Epidermal melanocyte (primary cell): Measurements from ENCODE around the gene KIAA1755.

ENCODE experiments used
- DNase-seq: peaks from one replicate; pipeline ENCODE4 v3.0.0; 2011; ENCODE audit warnings: low spot score; ENCODE audit not compliant: insufficient read length

KIAA1755 gene

DNA sequence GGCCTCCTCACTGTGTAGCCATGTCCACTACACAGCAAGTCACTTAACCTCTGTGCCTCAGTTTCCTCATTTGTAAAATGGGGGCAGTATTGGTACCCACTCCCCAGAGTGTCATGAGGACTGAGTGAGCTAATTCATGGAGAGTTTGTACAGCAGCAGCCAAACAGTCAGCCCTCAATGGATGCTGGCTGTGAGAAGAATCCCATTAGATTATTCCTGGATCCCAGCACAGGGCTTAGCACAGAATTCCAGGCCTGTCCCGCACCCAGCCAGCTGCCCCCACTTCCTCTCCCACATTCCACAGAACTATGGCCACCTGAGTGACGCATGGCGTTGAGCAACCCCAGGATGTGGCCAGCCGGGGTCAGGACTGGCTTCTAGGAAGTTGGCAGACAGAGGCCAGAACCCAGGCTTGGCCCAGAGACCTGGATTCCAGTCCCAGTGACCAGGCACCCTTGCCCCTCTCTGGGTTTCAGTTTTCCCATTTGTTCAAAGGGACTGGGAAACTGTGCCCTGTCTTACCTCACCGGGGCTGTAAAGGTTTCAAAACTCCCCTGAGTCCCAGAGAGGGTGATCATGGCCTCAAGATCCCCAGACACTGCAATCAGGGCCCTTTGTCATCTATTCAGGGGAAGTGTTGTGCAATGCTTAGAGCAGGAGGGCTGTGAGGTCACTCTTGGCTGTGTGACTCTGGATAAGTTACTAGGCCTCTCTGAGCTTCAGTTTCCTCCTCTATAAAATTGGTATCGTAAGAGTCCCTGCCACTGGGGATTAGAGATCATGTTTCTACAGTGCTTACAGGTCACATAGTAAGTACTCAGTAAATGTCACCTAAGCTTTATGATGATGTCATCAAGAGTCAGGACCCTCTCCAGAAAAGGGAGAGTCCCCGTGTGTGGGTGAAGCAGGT lies 92.4 kb downstream of the KIAA1755 start:
- DNase-seq: no peak

GRCh38 chr20:38167328-38167850 lies 93.1 kb downstream of the KIAA1755 start:
- no peak for DNase-seq

DNA sequence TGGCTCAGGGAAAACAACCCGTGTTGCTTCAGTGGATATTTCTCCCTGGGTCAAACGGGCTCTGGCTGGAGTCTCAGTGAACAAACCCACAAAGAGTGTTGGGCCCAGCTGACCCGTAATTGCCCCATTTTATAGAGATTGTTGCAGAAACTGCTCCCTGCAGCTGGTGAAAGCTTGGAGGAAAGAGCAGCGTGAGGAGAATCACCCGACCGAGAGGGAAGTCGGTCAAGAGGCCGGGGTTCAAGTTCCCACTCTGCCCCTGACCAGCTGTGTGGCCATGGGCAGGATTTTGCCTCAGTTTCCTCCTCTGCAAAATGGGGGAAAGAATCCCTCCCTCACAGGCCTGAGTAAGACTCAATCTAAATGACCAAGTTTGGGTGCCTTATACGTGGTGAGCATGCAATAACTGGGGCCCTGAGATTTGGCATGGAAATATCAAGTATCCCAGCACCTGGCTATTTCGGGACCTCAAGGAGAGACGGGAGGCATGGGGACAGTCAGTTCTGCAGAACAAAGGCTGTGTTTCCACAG lies 93.8 kb downstream of the KIAA1755 start:
- no peak for DNase-seq

DNA sequence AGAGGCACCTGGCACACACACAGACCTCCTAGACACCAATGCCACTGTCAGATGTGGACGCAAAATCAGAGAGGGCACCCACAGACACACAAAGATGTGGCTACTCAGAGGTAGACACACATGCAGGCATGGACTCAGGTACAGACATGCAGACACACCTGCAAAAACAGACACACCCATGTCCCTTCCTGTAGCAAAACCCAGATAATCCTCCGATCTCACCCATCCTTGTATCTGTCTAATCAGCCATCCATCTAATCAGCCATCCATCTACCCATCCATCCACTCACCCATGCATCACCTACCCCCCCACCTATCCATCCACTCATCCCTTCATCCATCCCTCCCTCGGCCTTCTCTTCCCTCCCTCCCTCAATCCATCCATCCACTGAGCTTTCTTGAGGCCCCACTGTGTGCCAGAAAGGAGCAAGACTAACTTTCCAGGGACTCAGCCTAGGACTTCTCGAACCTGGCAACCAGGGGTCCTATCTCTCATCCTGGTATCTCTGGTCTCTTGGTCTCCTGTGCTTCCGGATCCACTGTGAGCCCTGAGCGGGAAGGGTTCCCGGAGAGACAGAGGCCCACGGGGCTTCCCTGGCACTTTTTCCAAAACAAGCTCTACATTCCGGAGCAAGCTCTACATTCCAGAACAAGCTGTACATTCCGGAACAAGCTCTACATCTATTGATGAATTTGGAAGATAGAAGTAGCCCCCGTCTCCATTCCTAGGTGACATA lies 94.4 kb downstream of the KIAA1755 start:
- no peak for DNase-seq

DNA sequence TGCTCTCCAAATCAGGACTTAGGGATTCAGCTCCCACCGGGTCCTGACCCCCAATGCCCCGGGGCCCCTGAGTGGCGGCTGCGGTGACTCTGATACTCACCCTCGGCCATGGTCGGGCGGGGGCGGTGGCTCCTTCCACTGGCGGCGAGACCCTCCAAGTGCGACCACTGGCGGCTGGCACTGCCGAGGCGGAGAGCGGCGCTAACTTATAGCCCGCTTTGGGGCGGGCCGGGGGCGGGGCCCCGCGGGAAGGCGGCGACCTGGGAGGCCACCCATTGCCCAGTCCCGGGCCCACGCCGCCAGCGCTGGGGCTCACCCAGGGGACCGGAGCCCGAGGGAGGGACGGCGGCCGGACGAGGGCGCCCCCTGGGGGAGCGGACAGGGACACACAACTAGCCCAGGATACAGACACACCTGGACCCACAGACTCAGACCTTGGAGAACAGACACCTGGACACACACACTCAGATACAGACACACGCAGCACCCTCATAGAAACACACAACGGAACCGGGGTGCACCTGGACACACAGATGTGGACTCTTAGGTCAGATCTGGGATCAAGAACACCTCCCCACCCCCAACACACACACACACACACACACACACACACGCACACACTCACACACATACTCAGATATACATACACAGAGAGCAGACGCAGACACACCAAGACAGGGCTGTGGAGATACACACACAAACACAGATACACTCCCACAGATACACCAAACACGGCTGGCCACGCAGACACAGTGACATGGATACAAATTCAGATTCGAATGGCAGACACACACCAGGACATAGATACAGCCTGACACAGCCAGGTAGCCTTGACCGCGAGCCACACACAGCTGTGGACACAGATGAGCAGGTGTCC lies 95.2 kb downstream of the KIAA1755 start, which contains the start of gene TGM2:
Gene TGM2, minus strand, starts transcription at position 182 of the 877 bp plus-strand sequence. Its CDS starts 72 bp downstream, at position 110.
- DNase-seq: no peak

GRCh38 chr20:38164624-38165088 lies 95.9 kb downstream of the KIAA1755 start:
- no peak for DNase-seq

GRCh38 chr20:38164069-38164468 lies 96.5 kb downstream of the KIAA1755 start:
- DNase-seq: no peak

GRCh38 chr20:38162878-38163875 lies 97.4 kb downstream of the KIAA1755 start:
- no peak for DNase-seq

DNA sequence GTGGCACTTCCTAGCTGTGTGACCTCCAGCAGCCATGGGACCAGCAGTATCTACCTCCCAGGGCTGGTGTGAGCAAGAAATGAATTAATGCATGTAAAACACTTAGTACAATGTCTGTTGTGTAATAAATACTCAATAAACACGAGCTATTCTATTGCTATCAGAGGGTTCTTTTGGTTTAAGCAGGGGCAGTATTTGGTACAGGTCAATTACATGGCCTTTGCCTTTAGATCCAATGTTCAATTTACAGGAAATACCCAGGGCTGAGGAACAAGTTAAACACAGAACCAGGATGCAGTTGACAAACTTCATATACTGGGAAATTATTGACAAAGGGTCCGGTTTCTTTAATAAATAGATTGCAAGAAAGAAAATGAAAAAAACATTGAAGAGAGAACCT lies 98.4 kb downstream of the KIAA1755 start:
- DNase-seq: no peak

DNA sequence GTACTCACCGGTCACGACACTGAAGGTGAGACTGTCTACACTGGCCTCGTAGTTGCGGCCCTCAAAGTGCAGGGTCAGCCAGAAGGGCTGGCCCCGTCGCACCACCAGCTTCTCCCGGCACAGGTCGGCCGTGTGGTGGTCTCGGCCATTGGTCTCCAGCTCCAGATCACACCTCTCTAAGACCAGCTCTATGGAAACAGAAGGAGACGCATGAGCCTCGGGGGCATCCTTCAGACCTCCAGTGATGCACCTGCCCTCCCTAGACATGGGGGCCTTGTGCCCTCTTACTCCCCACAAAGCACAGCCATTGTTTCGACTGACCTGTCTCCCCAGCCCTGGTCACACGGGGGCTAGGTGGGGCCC lies 99.1 kb downstream of the KIAA1755 start:
- no peak for DNase-seq
